Measurements from ENCODE around the gene ERBB4.

The ERBB4 gene

GRCh38 chr2:211867845-211868451, 670.7 kb downstream of the ERBB4 start:
- Histone ChIP-seq H4K91ac (ENCODE audit: low read depth, low read length, poor library complexity) (no peak overlapping the region), H3K79me1 (ENCODE audit: low read depth, low read length) (no peaks in the 10 kb centered on the region), H2AK5ac (ENCODE audit: low read depth, low read length) (no peak overlapping the region), H3K9me3 (replicated peaks in 1 of 2; ENCODE audit: control insufficient read depth in 2 of 2, insufficient read depth in 1 of 2, low read depth in 1 of 2, low read length in 2 of 2) (peaks cover 0 to 3% of the 10 kb centered on the region in 2 donors), H3K4me3 (ENCODE audit: low read length in 2 of 2) (no peak overlapping the region), H2BK5ac (ENCODE audit: low read length) (no peak overlapping the region), H3K36me3 (replicated peaks in 1 of 2; ENCODE audit: control insufficient read depth in 2 of 2, insufficient read depth in 2 of 2, low read length in 2 of 2) (no peaks in the 10 kb centered on the region), H2BK120ac (ENCODE audit: low read depth, low read length) (no peak overlapping the region), H3K14ac (ENCODE audit: low read length) (no peak overlapping the region), H3K4me2 (ENCODE audit: insufficient read depth, low read length, poor library complexity, severe bottlenecking) (no peak overlapping the region), H4K8ac (ENCODE audit: low read depth, low read length) (no peak overlapping the region), H3K27me3 (ENCODE audit: control insufficient read depth in 3 of 3, insufficient read depth in 3 of 3, low read depth in 1 of 3, low read length in 3 of 3) (no peaks in the 10 kb centered on the region), H3K4ac (ENCODE audit: low read length) (no peak overlapping the region), H3K27ac (replicated peaks; ENCODE audit: low read length) (no peak overlapping the region), H3K9ac (ENCODE audit: low read depth, low read length, poor library complexity) (no peak overlapping the region), H2BK12ac (ENCODE audit: low read length) (no peak overlapping the region), H2BK15ac (ENCODE audit: low read length) (no peak overlapping the region), H2AFZ (ENCODE audit: low read length) (no peak overlapping the region), H3K18ac (ENCODE audit: low read length) (no peak overlapping the region), H3K4me1 (ENCODE audit: control insufficient read depth in 2 of 2, insufficient read depth in 1 of 2, low read depth in 1 of 2, low read length in 2 of 2) (no peaks in the 10 kb centered on the region), H3K23ac (ENCODE audit: low read depth, low read length, poor library complexity) (no peak overlapping the region)
- DNase-seq (ENCODE audit: low spot score), result no peak

DNA sequence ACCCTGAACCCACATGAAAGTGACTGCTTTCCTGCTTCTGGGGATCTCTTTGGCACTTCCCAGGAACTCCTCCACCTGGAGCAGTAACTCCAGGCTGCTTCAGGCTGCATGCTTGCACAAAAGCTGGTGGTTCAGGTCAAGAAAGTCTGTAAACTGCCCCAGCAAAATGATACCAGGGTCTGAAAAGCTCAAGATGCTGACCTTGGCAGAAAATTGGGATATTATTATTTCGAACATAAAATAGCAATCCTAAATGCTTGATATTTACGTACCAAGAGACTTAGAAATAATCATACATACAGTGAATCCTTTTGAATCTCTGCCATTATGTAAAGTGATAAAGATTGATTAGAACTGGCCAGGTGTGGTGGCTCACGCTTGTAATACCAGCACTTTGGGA, 674.3 kb downstream of the ERBB4 start:
- Histone ChIP-seq H3K79me1 (ENCODE audit: low read depth, low read length) (no peaks in the 10 kb centered on the region), H3K4me2 (ENCODE audit: insufficient read depth, low read length, poor library complexity, severe bottlenecking) (no peak overlapping the region), H3K9ac (ENCODE audit: low read depth, low read length, poor library complexity) (no peak overlapping the region), H3K4me1 (ENCODE audit: control insufficient read depth in 2 of 2, insufficient read depth in 1 of 2, low read depth in 1 of 2, low read length in 2 of 2) (no peaks in the 10 kb centered on the region), H2BK5ac (ENCODE audit: low read length) (no peak overlapping the region), H3K27ac (replicated peaks; ENCODE audit: low read length) (no peak overlapping the region), H2AK5ac (ENCODE audit: low read depth, low read length) (no peak overlapping the region), H3K36me3 (replicated peaks in 1 of 2; ENCODE audit: control insufficient read depth in 2 of 2, insufficient read depth in 2 of 2, low read length in 2 of 2) (no peaks in the 10 kb centered on the region), H3K18ac (ENCODE audit: low read length) (no peak overlapping the region), H4K8ac (ENCODE audit: low read depth, low read length) (no peak overlapping the region), H3K4ac (ENCODE audit: low read length) (no peak overlapping the region), H2BK120ac (ENCODE audit: low read depth, low read length) (no peak overlapping the region), H3K27me3 (ENCODE audit: control insufficient read depth in 3 of 3, insufficient read depth in 3 of 3, low read depth in 1 of 3, low read length in 3 of 3) (no peaks in the 10 kb centered on the region), H3K23ac (ENCODE audit: low read depth, low read length, poor library complexity) (no peak overlapping the region), H3K4me3 (ENCODE audit: low read length in 2 of 2) (no peak overlapping the region), H2BK12ac (ENCODE audit: low read length) (no peak overlapping the region), H2BK15ac (ENCODE audit: low read length) (no peak overlapping the region), H3K14ac (ENCODE audit: low read length) (no peak overlapping the region), H3K9me3 (replicated peaks in 1 of 2; ENCODE audit: control insufficient read depth in 2 of 2, insufficient read depth in 1 of 2, low read depth in 1 of 2, low read length in 2 of 2) (peaks cover 0 to 6% of the 10 kb centered on the region in 2 donors), H2AFZ (ENCODE audit: low read length) (no peak overlapping the region), H4K91ac (ENCODE audit: low read depth, low read length, poor library complexity) (no peak overlapping the region)
- DNase-seq (ENCODE audit: low spot score), result no peak
- no CpG with 5 or more reads among the region's 3 CpGs for WGBS, 2 donors (ENCODE audit: extremely low coverage in 2 of 2, insufficient read length in 2 of 2, insufficient replicate concordance in 1 of 2)

GRCh38 chr2:211860224-211860623, 678.4 kb downstream of the ERBB4 start:
- H2AFZ ChIP-seq (ENCODE audit: low read length), result no peak overlapping the region
- no peak overlapping the region for H3K4me3 ChIP-seq (ENCODE audit: low read length in 2 of 2)
- H4K91ac ChIP-seq (ENCODE audit: low read depth, low read length, poor library complexity), result no peak overlapping the region
- H3K27ac ChIP-seq (replicated peaks; ENCODE audit: low read length), result no peak overlapping the region
- H3K4me2 ChIP-seq (ENCODE audit: insufficient read depth, low read length, poor library complexity, severe bottlenecking), result no peak overlapping the region
- peaks cover 0 to 6% of the 10 kb centered on the region in 2 donors for H3K9me3 ChIP-seq (replicated peaks in 1 of 2; ENCODE audit: control insufficient read depth in 2 of 2, insufficient read depth in 1 of 2, low read depth in 1 of 2, low read length in 2 of 2)
- no peak overlapping the region for H4K8ac ChIP-seq (ENCODE audit: low read depth, low read length)
- DNase-seq (ENCODE audit: low spot score), result no peak
- no peak overlapping the region for H2BK5ac ChIP-seq (ENCODE audit: low read length)
- H2BK15ac ChIP-seq (ENCODE audit: low read length), result no peak overlapping the region
- H3K14ac ChIP-seq (ENCODE audit: low read length), result no peak overlapping the region
- H3K23ac ChIP-seq (ENCODE audit: low read depth, low read length, poor library complexity), result no peak overlapping the region
- H2BK120ac ChIP-seq (ENCODE audit: low read depth, low read length), result no peak overlapping the region
- H3K27me3 ChIP-seq (ENCODE audit: control insufficient read depth in 3 of 3, insufficient read depth in 3 of 3, low read depth in 1 of 3, low read length in 3 of 3), result no peaks in the 10 kb centered on the region
- no peak overlapping the region for H3K9ac ChIP-seq (ENCODE audit: low read depth, low read length, poor library complexity)
- no peaks in the 10 kb centered on the region for H3K79me1 ChIP-seq (ENCODE audit: low read depth, low read length)
- H3K4ac ChIP-seq (ENCODE audit: low read length), result no peak overlapping the region
- no peaks in the 10 kb centered on the region for H3K4me1 ChIP-seq (ENCODE audit: control insufficient read depth in 2 of 2, insufficient read depth in 1 of 2, low read depth in 1 of 2, low read length in 2 of 2)
- H2BK12ac ChIP-seq (ENCODE audit: low read length), result no peak overlapping the region
- no peak overlapping the region for H2AK5ac ChIP-seq (ENCODE audit: low read depth, low read length)
- no peak overlapping the region for H3K18ac ChIP-seq (ENCODE audit: low read length)
- no peaks in the 10 kb centered on the region for H3K36me3 ChIP-seq (replicated peaks in 1 of 2; ENCODE audit: control insufficient read depth in 2 of 2, insufficient read depth in 2 of 2, low read length in 2 of 2)

DNA sequence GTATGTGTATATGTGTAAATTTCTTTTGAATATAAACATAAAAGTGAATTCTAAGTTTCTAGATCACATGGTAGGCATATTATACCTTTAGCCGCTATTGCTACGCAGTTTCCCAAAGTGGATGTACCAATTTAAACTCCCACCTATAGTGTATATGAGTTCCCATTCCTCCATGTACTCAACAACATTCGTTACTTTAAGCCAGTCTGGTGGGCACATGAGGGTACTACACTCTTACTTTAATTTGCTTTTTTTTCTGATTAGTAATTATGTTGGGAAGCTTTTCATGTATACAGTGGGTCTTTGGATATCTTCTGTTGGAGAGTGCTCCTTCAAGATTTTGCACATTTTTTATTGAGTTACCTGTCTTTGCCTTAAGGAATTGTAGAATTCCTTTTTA, 683.8 kb downstream of the ERBB4 start:
- Histone ChIP-seq H3K23ac (ENCODE audit: low read depth, low read length, poor library complexity) (no peak overlapping the region), H3K4ac (ENCODE audit: low read length) (no peak overlapping the region), H2BK12ac (ENCODE audit: low read length) (no peak overlapping the region), H3K9ac (ENCODE audit: low read depth, low read length, poor library complexity) (no peak overlapping the region), H3K27me3 (ENCODE audit: control insufficient read depth in 3 of 3, insufficient read depth in 3 of 3, low read depth in 1 of 3, low read length in 3 of 3) (no peaks in the 10 kb centered on the region), H3K4me2 (ENCODE audit: insufficient read depth, low read length, poor library complexity, severe bottlenecking) (no peak overlapping the region), H2BK5ac (ENCODE audit: low read length) (no peak overlapping the region), H2AK5ac (ENCODE audit: low read depth, low read length) (no peak overlapping the region), H3K9me3 (replicated peaks in 1 of 2; ENCODE audit: control insufficient read depth in 2 of 2, insufficient read depth in 1 of 2, low read depth in 1 of 2, low read length in 2 of 2) (no peaks in the 10 kb centered on the region), H3K36me3 (replicated peaks in 1 of 2; ENCODE audit: control insufficient read depth in 2 of 2, insufficient read depth in 2 of 2, low read length in 2 of 2) (no peaks in the 10 kb centered on the region), H2BK15ac (ENCODE audit: low read length) (no peak overlapping the region), H3K14ac (ENCODE audit: low read length) (no peak overlapping the region), H3K79me1 (ENCODE audit: low read depth, low read length) (no peaks in the 10 kb centered on the region), H3K18ac (ENCODE audit: low read length) (no peak overlapping the region), H3K27ac (replicated peaks; ENCODE audit: low read length) (no peak overlapping the region), H4K8ac (ENCODE audit: low read depth, low read length) (no peak overlapping the region), H3K4me3 (ENCODE audit: low read length in 2 of 2) (no peak overlapping the region), H3K4me1 (ENCODE audit: control insufficient read depth in 2 of 2, insufficient read depth in 1 of 2, low read depth in 1 of 2, low read length in 2 of 2) (no peaks in the 10 kb centered on the region), H2AFZ (ENCODE audit: low read length) (no peak overlapping the region), H4K91ac (ENCODE audit: low read depth, low read length, poor library complexity) (no peak overlapping the region), H2BK120ac (ENCODE audit: low read depth, low read length) (no peak overlapping the region)
- no CpG with 5 or more reads among the region's 3 CpGs for WGBS, 2 donors (ENCODE audit: extremely low coverage in 2 of 2, insufficient read length in 2 of 2, insufficient replicate concordance in 1 of 2)
- no peak for DNase-seq (ENCODE audit: low spot score)

Measured in neuronal stem cell (in vitro differentiated cells).